ENCODE results near the gene EXOC4.

DNA sequence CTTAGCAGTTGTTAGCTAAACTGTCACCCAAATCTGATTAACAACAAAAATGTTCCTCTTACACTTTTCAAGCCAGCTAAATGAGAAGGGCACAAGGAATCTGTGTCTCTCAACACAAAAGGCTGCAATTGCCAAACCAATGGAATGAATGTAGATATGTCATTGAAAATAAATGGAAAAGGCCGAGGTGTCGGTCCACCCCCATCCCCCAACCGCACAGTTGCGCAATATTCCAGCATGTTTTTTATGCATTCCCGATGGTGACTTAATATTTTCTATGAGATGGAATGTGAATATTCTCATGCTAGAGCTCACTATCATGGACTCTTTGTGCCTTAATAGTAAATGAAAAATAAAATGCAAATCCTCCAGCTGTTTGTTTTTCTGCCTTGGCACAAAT is 692.6 kb downstream of the EXOC4 start:
- no peak for TF ChIP-seq CTCF (IDR thresholded peaks at IDR 0.05)
- TF ChIP-seq EP300 (IDR thresholded peaks at IDR 0.05), result no peak
- no peak for TF ChIP-seq POLR2A (IDR thresholded peaks at IDR 0.05)

Data from sigmoid colon (tissue), 4 donors.